ENCODE results near the gene MMP24.

GRCh38 chr20:35305682-35306556 lies 79.4 kb downstream of the MMP24 start:
- TF ChIP-seq, protein P1, sequence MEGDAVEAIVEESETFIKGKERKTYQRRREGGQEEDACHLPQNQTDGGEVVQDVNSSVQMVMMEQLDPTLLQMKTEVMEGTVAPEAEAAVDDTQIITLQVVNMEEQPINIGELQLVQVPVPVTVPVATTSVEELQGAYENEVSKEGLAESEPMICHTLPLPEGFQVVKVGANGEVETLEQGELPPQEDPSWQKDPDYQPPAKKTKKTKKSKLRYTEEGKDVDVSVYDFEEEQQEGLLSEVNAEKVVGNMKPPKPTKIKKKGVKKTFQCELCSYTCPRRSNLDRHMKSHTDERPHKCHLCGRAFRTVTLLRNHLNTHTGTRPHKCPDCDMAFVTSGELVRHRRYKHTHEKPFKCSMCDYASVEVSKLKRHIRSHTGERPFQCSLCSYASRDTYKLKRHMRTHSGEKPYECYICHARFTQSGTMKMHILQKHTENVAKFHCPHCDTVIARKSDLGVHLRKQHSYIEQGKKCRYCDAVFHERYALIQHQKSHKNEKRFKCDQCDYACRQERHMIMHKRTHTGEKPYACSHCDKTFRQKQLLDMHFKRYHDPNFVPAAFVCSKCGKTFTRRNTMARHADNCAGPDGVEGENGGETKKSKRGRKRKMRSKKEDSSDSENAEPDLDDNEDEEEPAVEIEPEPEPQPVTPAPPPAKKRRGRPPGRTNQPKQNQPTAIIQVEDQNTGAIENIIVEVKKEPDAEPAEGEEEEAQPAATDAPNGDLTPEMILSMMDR (conservative IDR thresholded peaks at IDR 0.05) = no peak
- TF ChIP-seq ZFX (IDR thresholded peaks at IDR 0.05) = no peak
